Effector memory CD4-positive, alpha-beta T cell (primary cell): ENCODE measurements around the gene CCDC177.
A peak's percentile ranks its signal among the peaks of the same experiment; 100 is the strongest.

Source experiments
- DNase-seq, 3 donors: peaks; one replicate each; pipeline ENCODE4 v3.0.0-alpha.2; 2020
- H3K27ac ChIP-seq: 2 replicates; pipeline ENCODE4 v1.7.0; 2013; ENCODE audit warnings: mild to moderate bottlenecking, low read length, moderate library complexity; ENCODE audit not compliant: insufficient read depth, poor library complexity, severe bottlenecking
- H3K27me3 ChIP-seq: replicated peaks from 2 replicates; pipeline ENCODE4 v1.7.0; 2013; ENCODE audit warnings: mild to moderate bottlenecking, low read length; ENCODE audit not compliant: insufficient read depth, control insufficient read depth, poor library complexity, severe bottlenecking
- H3K36me3 ChIP-seq: 2 replicates; pipeline ENCODE4 v1.7.0; 2013; ENCODE audit warnings: mild to moderate bottlenecking, low read length, moderate library complexity; ENCODE audit not compliant: control insufficient read depth, insufficient read depth
- H3K4me1 ChIP-seq: 2 replicates; pipeline ENCODE4 v1.7.0; 2013; ENCODE audit warnings: low read length, mild to moderate bottlenecking; ENCODE audit not compliant: control insufficient read depth, insufficient read depth, poor library complexity, severe bottlenecking
- H3K4me3 ChIP-seq: 2 replicates; pipeline ENCODE4 v1.7.0; 2013; ENCODE audit warnings: low read length, low read depth, mild to moderate bottlenecking; ENCODE audit not compliant: insufficient read depth, poor library complexity, severe bottlenecking
- H3K9me3 ChIP-seq: 2 replicates; pipeline ENCODE4 v1.7.0; 2013; ENCODE audit warnings: mild to moderate bottlenecking, low read length, moderate library complexity; ENCODE audit not compliant: control insufficient read depth

Gene CCDC177

DNA sequence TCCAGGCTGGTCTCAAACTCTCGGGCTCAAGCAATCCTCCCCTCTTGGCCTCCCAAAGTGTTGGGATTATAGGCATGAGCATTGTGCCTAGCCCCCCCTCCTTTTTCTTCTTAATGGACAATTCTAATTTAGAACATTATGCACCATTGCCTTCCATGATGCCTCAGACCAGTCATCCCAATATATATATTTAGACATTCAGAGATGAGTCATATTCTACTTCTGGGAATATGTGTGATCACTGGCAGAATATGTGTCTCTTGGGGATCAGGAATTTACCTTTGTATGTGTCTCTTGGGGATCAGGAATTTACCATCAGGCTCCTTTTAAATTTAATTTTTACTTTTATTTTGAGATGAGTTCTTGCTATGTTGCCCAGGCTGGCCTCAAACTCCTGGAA lies 7.5 kb upstream of the CCDC177 start:
- Histone ChIP-seq H3K27me3 (no peaks in the 10 kb centered on the region), H3K9me3 (no peaks in the 10 kb centered on the region), H3K4me3 (no peak overlapping the region), H3K4me1 (no peaks in the 10 kb centered on the region), H3K36me3 (no peaks in the 10 kb centered on the region), H3K27ac (no peak overlapping the region)
- no peak for DNase-seq

DNA sequence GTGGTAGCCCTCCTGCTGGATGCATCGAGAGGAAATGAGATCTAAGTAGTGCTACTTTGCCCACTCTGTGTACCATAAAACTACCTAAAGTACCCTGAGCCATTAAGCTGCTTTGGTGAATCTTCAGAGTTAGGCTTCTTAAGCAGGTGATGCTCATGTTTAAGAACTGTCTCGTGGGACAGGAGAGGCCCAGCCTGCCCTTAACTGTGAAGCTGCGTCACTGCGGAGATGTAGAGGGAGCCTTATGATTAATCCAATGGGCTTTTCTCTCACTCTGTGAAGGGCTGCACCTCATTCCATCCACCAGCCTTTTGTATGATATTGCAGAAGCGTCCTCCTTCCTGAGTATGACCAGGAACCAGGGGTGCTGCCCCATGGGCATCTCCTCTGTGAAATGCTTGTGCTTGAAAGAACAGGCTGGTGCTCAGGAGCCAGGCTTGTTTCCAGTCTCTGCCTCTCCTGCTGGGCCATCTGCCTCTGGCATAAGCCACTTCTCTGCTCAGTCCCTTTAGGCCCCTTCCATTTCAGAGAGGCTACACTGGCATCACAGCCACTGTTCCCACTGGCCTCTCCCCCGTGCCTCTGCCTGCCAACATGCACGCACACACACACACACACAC lies 6.8 kb upstream of the CCDC177 start:
- Histone ChIP-seq H3K4me1 (no peaks in the 10 kb centered on the region), H3K36me3 (no peaks in the 10 kb centered on the region), H3K4me3 (no peak overlapping the region), H3K9me3 (no peaks in the 10 kb centered on the region), H3K27ac (no peak overlapping the region), H3K27me3 (no peaks in the 10 kb centered on the region)
- no peak for DNase-seq

DNA sequence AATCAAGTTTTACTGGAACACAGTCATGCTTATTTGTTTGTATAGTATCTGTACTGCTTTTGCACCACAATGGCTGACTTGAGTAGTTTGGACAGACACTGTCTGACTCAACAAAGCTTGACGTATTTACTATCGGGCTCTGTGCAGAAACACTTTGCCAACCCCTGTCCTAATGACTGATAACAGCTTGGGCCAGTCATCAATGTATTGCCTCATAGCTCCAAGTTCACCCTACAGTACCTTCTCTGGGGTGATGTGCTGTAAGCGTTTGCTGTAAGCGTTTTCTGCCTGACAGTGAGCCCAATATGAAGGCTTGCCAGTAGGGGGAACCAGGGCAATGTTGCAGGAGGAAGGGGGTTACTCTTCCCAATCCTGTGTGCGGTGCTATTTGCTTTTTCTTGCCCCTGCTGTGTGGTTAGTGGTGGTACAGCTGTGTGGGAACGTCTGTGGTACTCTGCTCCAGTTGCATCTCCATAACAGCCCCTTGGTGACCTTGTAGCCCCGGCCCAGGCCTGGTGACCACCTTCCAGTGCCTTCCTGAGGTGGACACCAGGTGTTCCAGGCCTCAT lies 5.4 kb upstream of the CCDC177 start:
- Histone ChIP-seq H3K27ac (no peak overlapping the region), H3K27me3 (no peaks in the 10 kb centered on the region), H3K9me3 (no peaks in the 10 kb centered on the region), H3K36me3 (no peaks in the 10 kb centered on the region), H3K4me3 (no peak overlapping the region), H3K4me1 (no peaks in the 10 kb centered on the region)
- no peak for DNase-seq

DNA sequence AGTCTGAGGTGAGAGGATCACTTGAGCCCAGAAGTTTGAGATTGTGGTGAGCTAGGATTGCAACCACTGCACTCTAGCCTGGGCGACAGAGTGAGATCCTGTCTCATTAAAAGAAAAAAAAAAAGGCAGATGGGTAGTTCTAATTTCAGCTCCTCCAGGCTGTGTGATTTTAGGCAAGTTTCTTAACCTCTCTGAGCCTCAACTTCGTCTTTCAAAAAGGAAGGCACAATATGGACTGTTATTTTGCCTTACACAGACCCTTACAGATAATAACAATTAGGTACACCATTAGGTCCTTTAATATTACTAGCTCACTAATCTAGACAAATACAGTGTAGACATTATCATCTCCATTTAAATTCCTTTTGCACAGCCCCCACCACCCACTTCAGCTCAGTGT lies 4.8 kb upstream of the CCDC177 start:
- Histone ChIP-seq H3K36me3 (no peaks in the 10 kb centered on the region), H3K27me3 (peaks cover under 1% of the 10 kb centered on the region), H3K9me3 (no peaks in the 10 kb centered on the region), H3K4me1 (peaks cover 4% of the 10 kb centered on the region), H3K4me3 (no peak overlapping the region), H3K27ac (no peak overlapping the region)
- no peak for DNase-seq

DNA sequence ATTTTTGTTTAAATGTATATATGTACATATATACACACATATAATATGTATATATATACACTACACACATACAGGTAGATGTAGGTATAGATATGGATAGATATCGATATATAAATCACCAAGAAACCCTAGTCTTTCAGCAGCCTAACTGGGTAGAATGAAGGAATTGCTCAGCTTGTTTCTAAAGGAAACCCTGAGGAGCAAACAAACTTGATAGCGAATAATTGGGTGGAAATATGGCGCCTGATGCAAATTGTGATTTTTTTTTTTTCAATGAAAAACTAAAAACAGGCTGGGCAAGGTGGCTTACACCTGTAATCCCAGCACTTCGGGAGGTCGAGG lies 254 bp upstream of the CCDC177 start:
- Histone ChIP-seq H3K4me1 (peaks cover 25% of the 10 kb centered on the region), H3K27me3 (peaks cover 22% of the 10 kb centered on the region), H3K36me3 (no peaks in the 10 kb centered on the region), H3K4me3 (peak overlapping the region; percentile 47), H3K9me3 (no peaks in the 10 kb centered on the region), H3K27ac (no peak overlapping the region)
- DNase-seq: no peak

DNA sequence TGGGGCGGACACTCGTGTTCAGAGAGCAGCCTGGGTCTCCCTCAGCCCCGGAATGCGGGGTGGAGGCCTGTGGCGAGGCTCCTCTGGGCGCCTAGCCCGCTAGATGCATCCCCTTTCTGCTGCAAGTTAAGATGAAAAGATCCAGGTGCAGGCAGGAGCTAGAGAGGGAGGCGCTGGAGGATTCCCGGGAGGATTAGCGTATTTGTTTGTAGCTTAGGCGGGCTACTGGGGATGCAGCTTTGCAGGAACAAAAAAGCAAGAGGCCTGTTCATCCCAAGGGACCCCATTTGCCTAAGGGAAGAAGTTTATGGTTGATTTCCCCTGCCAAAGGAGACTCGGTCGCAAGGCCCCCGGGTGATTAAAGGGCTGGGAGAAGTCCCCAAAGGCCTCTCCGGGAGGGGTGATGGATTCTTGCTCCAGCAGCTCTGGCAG lies 824 bp downstream of the CCDC177 start:
- Histone ChIP-seq H3K36me3 (no peaks in the 10 kb centered on the region), H3K27me3 (peaks cover 24% of the 10 kb centered on the region), H3K27ac (no peak overlapping the region), H3K4me1 (peaks cover 25% of the 10 kb centered on the region), H3K9me3 (no peaks in the 10 kb centered on the region), H3K4me3 (peak overlapping the region; percentile 47)
- no peak for DNase-seq

DNA sequence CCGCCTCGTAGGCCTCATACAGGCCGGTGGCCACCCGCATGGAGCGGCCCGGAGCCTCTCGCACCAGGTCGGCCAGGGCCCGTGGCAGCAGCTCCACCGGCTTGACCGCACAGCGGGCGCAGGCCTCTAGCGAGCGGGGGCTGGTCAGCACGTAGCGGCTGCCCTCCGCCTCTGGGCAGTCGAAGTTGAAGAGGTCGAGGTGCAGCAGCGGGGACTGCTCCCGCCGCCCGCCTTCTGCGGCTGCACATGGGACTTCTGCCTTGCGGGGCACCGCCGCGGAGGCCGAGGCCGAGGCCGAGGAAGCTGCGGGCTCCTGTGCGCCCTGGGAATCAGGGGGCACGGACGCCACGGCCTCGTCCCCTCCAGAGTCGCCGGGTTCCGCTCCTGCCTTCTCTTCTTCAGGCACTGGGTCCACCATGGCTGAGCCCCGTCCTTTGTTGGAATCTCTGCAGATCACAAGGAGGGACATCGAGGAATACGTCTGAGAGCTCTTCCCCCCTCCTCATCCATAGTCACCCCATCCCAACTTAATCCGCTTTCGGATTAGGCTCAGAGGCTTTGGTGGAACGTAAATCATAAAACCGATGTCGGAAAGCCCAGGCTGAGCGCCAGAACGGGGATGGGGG lies 1.4 kb downstream of the CCDC177 start:
- Histone ChIP-seq H3K9me3 (no peaks in the 10 kb centered on the region), H3K27me3 (peaks cover 24% of the 10 kb centered on the region), H3K27ac (no peak overlapping the region), H3K4me1 (peaks cover 25% of the 10 kb centered on the region), H3K36me3 (no peaks in the 10 kb centered on the region), H3K4me3 (no peak overlapping the region)
- no peak for DNase-seq

DNA sequence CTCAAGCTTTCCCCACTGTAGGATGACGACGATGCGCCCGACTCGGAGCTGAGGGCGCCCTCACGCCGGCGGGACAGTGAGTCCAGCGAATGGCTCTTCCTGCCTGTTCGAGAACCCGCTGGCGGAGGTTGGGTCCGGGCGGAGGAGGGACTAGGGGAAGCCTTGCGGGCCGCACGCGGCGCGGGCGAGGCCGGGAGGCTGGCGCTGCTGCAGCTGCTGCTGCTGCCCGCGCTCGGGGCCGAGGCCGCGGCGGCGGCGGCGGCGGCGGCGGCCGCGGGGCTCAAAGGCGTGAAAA lies 1.9 kb downstream of the CCDC177 start:
- Histone ChIP-seq H3K4me3 (peak overlapping the region; percentile 22), H3K27ac (no peak overlapping the region), H3K9me3 (no peaks in the 10 kb centered on the region), H3K27me3 (peaks cover 24% of the 10 kb centered on the region), H3K4me1 (peaks cover 25% of the 10 kb centered on the region), H3K36me3 (no peaks in the 10 kb centered on the region)
- no peak for DNase-seq

DNA sequence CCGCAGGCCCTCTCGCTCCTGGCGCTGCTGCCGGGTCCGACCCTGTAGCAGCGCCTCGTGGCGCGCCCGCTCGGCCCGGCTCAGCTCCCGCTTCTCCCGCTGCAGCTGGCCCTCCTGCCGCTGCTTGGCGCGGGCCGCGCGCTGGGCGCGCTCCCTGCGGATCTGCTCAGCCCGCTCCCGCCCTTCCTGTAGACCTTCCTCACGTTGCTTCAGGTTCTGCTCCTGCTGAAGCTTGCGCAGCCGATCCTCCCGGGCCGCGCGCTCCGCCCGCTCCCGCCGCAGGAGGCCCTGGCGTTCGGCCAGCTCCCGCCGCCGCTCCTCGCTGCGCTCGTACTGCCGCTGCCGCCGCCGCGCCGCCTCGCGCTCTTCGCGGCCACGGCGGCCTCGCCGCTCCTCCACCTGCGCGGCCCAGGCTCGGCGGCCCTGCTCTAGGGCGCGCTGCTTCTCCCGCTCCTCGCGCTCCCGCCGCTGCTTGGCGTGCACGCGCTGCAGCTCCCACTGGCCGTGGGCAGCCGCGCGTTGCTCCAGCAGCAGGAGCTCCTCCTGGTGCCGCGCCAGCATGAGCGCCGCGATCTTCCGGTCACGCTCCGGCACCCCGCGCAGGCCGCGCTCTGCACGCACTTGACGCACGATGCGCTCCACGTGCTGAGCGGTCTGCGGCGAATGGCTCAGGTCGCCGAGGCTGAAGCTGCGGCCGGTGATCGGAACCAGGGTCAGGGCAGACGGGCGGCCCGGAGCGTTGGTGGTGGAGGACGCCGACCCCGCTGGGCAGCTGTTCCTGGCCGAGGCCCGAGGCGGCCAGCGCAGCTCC lies 2.4 kb downstream of the CCDC177 start:
- H3K9me3 ChIP-seq: no peaks in the 10 kb centered on the region
- H3K36me3 ChIP-seq: no peaks in the 10 kb centered on the region
- H3K4me1 ChIP-seq: peaks cover 25% of the 10 kb centered on the region
- H3K27ac ChIP-seq: no peak overlapping the region
- H3K4me3 ChIP-seq: peak overlapping the region; percentile 46
- DNase-seq: no peak
- peaks cover 24% of the 10 kb centered on the region for H3K27me3 ChIP-seq

DNA sequence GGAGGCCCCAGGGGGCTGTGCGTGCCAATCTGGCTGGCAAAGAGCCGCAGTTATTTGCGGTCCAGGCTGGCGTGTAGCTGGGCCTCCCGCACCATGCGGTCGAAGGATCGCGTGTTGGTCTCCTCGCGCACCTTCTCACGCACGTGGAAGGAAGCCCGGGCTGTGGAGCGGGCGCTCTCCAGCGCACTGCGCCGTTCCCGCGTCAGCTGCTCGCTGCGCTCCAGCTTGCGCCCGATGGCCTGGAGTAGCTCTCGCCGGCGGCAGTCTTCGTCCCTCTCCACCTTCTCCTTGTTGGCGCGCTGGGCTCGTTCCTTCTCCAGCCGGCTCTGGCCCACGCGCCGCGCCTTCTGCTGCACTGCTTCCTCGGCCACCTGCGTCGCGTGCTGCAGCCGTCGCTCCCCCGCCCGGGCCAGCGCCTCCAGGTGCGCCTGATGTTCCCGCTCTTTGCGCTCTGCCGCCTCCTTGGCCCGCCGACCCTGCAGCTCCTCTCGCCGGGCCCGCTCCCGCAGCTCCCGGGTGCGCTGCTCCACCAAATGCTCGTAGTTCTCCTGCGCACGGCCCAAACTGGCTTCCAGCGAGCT lies 3.1 kb downstream of the CCDC177 start:
- H3K36me3 ChIP-seq: no peaks in the 10 kb centered on the region
- H3K9me3 ChIP-seq: no peaks in the 10 kb centered on the region
- no peak for DNase-seq
- no peak overlapping the region for H3K27ac ChIP-seq
- peak overlapping the region; percentile 46 for H3K4me3 ChIP-seq
- peaks cover 25% of the 10 kb centered on the region for H3K4me1 ChIP-seq
- peaks cover 24% of the 10 kb centered on the region for H3K27me3 ChIP-seq
